Ammon's horn (tissue), 1 donor: ENCODE data around the gene SCARF1.
A peak's percentile ranks its signal among the peaks of the same experiment; 100 is the strongest.
"Not testable (repeated sequence)": the region's sequence is repeated elsewhere in the genome, so short reads cannot be mapped to it uniquely, and the experiment has no call there.

ENCODE experiments used
- DNase-seq: peaks from one replicate; pipeline ENCODE4 v3.0.0-alpha.2; 2016; ENCODE audit warnings: low spot score

The SCARF1 gene, protein sequence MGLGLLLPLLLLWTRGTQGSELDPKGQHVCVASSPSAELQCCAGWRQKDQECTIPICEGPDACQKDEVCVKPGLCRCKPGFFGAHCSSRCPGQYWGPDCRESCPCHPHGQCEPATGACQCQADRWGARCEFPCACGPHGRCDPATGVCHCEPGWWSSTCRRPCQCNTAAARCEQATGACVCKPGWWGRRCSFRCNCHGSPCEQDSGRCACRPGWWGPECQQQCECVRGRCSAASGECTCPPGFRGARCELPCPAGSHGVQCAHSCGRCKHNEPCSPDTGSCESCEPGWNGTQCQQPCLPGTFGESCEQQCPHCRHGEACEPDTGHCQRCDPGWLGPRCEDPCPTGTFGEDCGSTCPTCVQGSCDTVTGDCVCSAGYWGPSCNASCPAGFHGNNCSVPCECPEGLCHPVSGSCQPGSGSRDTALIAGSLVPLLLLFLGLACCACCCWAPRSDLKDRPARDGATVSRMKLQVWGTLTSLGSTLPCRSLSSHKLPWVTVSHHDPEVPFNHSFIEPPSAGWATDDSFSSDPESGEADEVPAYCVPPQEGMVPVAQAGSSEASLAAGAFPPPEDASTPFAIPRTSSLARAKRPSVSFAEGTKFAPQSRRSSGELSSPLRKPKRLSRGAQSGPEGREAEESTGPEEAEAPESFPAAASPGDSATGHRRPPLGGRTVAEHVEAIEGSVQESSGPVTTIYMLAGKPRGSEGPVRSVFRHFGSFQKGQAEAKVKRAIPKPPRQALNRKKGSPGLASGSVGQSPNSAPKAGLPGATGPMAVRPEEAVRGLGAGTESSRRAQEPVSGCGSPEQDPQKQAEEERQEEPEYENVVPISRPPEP

GRCh38 chr17:1645207-1646171 lies at the start of gene SCARF1:
Gene SCARF1, minus strand, starts transcription at chr17:1645732. Its CDS starts 35 bp downstream, at chr17:1645697.
- peak; percentile 47 for DNase-seq

DNA sequence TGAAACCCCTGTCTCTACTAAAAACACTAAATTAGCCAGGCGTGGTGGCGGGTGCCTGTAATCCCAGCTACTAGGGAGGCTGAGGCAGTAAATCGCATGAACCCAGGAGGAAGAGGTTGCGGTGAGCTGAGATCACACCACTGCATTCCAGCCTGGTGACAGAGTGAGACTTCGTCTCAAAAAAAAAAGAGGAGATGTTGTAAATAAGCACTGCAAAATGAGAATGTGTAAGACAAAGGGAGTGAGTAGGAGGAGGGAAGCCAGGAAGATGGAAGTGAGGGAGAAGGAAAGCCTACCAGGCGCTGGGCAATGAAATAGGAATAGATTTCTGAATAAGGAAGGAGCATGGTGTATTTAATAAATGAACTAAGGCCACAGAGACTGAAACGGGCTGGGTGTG lies 47.8 kb upstream of the SCARF1 start:
- DNase-seq = no peak

DNA sequence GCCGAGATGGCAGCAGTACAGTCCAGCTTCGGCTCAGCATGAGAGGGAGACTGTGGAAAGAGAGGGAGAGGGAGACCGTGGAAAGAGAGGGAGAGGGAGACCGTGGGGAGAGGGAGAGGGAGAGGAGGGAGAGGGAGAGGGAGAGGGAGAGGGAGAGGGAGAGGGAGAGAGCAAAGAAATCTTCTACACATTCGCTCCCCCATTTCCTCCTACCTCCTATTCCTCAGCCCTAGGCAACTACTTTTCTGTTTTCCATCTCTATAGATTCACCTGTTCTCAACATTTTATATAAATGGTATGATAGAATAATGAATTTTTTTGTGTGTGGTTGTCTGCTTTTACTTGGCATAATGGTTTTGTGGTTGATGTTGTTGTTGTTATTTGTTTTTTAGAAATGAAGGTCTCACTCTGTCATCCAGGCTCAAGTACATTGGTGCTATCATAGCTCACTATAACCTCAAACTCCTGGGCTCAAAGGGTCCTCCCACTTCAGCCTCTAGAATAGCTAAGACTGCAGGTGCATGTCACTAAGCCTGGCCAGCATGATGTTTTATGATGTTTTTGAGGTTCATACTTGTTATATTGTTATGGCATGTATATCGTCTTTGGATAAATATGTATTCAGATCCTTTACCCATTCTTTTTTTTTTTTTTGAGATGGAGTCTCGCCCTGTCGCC lies 45.2 kb upstream of the SCARF1 start:
- DNase-seq = no peak

DNA sequence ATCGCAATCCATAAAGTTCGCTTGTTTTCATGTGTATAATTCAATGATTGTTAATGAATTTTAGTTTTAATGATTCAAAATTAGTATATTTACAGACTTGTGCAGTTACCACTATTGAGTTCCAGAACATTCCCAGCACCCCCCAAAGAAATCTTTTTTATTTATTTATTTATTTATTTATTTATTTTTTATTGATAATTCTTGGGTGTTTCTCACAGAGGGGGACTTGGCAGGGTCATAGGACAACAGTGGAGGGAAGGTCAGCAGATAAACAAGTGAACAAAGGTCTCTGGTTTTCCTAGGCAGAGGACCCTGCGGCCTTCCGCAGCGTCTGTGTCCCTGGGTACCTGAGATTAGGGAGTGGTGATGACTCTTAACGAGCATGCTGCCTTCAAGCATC lies 42.9 kb upstream of the SCARF1 start:
- DNase-seq = not testable (repeated sequence)

- no peak for DNase-seq
These were observed 40.6 kb upstream of the SCARF1 start for GRCh38 chr17:1686086-1686485.

DNA sequence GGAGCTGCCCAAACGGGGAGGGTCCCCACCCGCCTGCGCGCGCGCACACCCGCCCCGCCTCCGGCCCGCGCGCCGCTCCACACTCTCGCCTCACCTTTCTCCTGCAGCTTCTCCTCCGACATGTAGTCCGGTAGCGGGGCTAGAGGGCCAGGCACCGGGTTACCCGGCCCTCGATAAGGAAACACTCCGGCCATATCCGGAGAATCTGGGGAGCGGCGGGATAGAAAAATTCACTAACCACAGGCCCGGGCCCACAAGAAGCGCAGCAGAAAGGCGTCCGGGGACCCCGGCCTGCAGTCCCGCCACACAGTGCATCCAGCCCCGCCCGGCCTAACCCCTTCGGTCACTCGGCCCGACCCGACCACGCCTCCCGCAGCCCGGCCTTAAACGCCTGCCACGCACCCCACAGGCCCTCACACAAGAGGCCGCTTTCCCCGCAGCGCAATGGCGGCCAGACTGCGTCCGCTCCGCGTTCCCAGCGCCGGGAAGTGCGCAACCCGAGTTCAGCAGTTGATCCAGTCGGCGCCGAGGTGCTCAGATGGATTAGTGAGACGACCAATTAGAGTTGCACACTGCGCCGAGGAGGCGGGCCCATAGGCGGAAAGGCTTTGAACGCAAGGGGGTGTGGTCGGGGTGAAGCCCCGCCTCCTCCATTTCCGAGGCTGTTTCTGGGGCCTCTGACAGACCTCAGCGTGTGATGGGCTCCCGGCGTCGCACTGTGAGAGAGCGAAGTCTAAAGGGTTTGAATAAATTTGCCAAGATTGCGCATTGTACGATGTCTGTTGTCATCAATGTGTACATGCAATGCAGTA lies 39.1 kb upstream of the SCARF1 start, which contains the start of gene PRPF8:
Gene PRPF8 (minus strand): TSS at position 490 of the 812 bp plus-strand sequence. CDS start 296 bp downstream, at position 194.
- peak; percentile 99 for DNase-seq

DNA sequence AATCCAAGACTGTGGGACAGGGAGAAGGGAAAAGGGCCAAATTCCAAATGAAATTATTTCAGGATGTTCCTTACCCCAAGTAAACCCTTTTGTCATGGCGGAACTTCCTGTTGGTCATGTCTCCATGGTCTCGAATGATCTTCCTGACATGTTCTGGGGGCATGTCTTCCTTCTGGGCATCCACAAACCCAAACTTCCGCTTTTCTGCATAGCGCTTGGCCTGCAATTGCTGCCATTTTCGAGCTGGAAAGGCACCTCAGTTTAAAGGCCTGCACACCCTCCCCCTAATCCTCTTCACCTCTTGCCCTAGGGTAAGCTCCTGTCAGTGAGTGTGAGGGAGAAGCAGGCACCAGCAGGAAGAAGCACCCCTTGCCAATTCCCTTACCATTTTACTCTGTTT lies 37.9 kb upstream of the SCARF1 start:
- DNase-seq = peak; percentile 12

DNA sequence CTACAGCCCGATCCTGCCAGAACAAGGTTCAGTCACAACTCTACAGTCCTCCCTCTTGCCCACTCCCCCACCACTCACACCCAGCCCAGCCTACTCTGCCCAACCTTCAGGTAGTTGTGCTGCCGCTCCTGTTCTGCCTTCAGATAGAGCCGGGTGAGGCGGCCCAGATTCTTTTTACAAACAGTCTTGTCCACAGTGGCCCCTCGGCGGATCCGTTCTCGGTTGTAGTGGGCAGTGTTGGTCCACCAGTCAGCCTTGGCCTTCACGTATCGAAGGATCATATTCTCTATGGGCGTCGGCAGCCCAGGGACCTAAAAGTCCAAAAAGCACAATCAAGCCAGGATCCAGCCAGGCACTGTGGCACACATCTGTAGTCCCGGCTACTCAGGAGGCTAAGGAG lies 30.9 kb upstream of the SCARF1 start:
- no peak for DNase-seq

GRCh38 chr17:1673041-1673785 lies 27.7 kb upstream of the SCARF1 start:
- DNase-seq = no peak

DNA sequence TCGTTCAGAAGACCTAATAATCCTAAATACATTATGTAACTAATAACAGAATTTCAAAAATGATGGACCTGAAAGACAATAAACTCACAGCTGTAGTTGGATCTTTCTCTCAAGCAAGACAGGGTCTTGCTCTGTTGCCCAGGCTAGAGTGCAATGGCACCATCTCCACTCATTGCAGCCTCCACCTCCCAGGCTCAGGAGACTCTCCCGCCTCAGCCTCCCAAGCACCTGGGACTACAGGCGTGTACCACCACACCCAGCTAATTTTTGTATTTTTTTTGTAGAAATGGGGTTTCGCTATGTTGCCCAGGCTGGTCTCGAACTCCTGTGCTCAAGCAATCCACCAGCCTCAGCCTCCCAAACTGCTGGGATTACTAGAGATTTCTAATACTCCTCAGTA lies 18.4 kb upstream of the SCARF1 start:
- DNase-seq = not testable (repeated sequence)

GRCh38 chr17:1661045-1661444 lies 15.5 kb upstream of the SCARF1 start:
- DNase-seq = no peak

- no peak for DNase-seq
These were observed 12.6 kb upstream of the SCARF1 start for GRCh38 chr17:1658100-1658499.

DNA sequence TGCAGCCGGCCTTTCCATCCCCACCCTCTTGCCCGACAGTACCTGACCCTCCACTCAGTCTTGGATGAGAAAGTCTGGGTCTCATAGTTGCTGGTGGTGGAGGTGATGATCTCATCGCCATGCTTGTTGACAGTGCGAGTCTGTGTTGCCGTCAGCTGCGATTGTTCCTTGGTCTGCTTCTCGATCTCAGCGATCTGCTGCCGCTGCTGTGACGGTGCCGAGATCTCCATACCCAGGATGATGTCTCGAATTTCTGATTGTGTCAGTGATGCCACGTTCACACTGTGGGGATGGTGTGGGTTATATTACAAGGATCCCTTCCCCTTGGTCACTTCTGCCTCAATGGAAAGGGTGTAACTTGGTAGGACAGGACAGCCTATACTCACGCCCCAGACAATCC lies 8.2 kb upstream of the SCARF1 start:
- no peak for DNase-seq

DNA sequence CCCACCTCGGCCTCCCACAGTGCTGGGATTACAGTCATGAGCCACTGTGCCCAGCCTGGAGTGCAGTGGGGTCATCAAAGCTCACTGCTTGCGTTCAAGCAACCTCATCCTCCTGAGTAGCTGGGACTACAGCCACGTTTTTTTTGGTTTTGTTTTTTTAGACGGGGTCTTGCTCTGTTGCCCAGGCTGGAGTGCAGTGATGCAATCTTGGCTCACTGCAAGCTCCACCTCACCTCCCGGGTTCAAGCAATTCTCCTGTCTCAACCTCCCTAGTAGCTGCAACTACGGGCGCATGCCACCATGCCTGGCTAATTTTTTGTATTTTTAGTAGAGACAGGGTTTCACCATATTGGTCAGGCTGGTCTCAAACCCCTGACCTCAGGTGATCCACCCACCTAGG lies 7.3 kb upstream of the SCARF1 start:
- not testable (repeated sequence) for DNase-seq

GRCh38 chr17:1651559-1651844 lies 6.0 kb upstream of the SCARF1 start:
- no peak for DNase-seq

DNA sequence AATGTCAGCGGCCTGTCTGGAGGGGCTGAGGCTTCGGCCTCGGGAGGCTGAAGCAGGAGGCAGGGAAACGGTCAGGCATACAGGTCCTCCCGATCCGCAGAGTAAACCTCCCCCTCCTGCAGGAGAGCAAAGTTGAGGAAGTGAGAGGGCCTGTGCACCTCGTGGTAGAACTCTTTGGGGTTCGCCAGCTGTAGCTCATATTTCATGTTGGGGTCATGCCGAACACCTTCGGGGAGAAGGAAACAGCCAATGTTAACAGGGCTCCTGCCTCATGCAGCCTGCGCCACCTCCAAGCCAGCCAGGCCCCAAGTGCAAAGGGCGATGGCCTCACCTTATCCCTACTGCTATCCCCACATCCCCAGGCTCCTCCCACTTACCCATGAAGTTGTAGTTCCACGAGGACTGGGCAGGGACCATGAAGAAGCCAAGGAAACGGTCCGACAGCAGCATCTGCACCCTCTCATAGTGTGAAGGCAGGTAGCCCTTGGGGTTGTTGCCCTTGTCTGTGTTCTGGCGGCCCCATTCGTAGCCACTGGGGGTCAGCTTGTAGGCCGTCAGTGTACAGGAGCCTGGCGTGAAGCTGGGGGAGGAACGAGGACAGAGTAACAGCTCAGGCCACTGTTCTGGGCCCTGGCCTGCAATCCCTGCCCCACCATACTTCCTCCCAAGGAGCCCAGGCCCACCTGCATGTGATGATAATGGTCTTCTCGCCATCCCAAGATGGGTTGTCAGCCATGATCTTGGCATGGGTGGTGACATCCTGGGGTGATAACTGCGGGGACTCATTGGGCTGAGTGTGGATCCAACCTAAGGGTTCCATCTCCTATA lies 5.4 kb upstream of the SCARF1 start:
- DNase-seq = no peak

DNA sequence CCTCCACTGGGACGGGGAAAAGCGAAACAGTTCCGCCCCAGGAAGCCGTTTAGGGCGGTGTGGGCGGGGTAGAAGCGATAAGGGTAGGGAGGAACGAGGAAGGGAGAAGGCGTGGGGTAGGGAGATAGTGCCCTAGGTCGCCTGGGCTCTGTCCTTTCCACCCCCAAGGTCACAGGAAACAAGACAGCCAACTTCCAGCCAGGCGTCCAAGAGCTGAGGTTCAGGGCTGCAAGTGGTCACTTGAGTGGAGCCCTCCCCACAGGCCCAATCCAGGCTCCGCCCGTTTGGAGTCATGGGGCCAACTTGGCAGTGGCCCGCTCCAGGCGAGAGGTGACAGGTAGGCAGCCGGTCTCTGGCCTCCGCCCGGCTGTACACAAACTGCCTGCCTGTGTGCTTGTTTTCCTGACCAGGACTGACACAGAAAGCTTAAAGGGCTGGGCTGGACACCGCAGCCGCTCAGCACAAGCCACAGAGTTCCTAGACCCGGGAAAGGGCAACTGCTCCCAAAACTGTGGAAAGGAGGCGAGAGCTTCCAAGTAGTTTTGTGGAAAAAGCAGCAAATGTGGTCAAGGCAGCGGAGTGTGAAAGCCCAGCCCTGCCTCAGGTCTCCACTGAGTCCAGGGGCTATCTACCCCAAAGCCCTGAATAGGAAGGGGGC lies 4.4 kb upstream of the SCARF1 start, which contains the start of gene RILP:
Gene RILP (minus strand): TSS at position 23 of the 658 bp plus-strand sequence. CDS start 62 bp downstream, outside the sequence.
- peak; percentile 50 for DNase-seq
